Measurements from ENCODE around the gene SP1.
"Not testable (repeated sequence)": the region's sequence is repeated elsewhere in the genome, so short reads cannot be mapped to it uniquely, and the experiment has no call there.

SP1 gene

GRCh38 chr12:53402871-53403270 is 22.9 kb downstream of the SP1 start:
- Histone ChIP-seq H3K9me3 (no peaks in the 10 kb centered on the region), H3K27me3 (ENCODE audit: low read depth) (no peaks in the 10 kb centered on the region), H3K36me3 (replicated peaks) (peaks cover 15% of the 10 kb centered on the region), H3K4me3 (no peak overlapping the region), H3K4me1 (peaks cover 2% of the 10 kb centered on the region)
- no peak for DNase-seq (ENCODE audit: low spot score in 2 of 2)
- in situ Hi-C loops (cut with MboI; ENCODE audit: low sequenced_read_pairs), result no loop called here

- Histone ChIP-seq H3K9me3 (no peaks in the 10 kb centered on the region), H3K36me3 (replicated peaks) (peaks cover 63% of the 10 kb centered on the region), H3K27me3 (ENCODE audit: low read depth) (no peaks in the 10 kb centered on the region), H3K4me1 (peaks cover 7% of the 10 kb centered on the region), H3K4me3 (no peak overlapping the region)
- in situ Hi-C loops (cut with MboI; ENCODE audit: low sequenced_read_pairs), result no loop called here
- DNase-seq (ENCODE audit: low spot score in 2 of 2), result no peak
Observed at GRCh38 chr12:53410951-53411350, 31.0 kb downstream of the SP1 start.

- Histone ChIP-seq H3K9me3 (no peaks in the 10 kb centered on the region), H3K4me1 (peaks cover 12% of the 10 kb centered on the region), H3K4me3 (no peak overlapping the region), H3K27me3 (ENCODE audit: low read depth) (no peaks in the 10 kb centered on the region), H3K36me3 (replicated peaks) (peaks cover 43% of the 10 kb centered on the region)
- DNase-seq (ENCODE audit: low spot score in 2 of 2), result no peak
- in situ Hi-C loops (cut with MboI; ENCODE audit: low sequenced_read_pairs), result no loop called here
Observed at GRCh38 chr12:53413485-53414204, 33.7 kb downstream of the SP1 start.

- H3K36me3 ChIP-seq (replicated peaks), result peaks cover 31% of the 10 kb centered on the region
- no peaks in the 10 kb centered on the region for H3K9me3 ChIP-seq
Observed at GRCh38 chr12:53414756-53415417, 34.9 kb downstream of the SP1 start.

GRCh38 chr12:53415752-53416389 is 35.9 kb downstream of the SP1 start:
- H3K4me3 ChIP-seq; H3K9me3 ChIP-seq; H3K27me3 ChIP-seq (ENCODE audit: low read depth); in situ Hi-C loops (cut with MboI; ENCODE audit: low sequenced_read_pairs): not testable (repeated sequence)
- peak in 1 of 2 experiments; percentile 21 for DNase-seq (ENCODE audit: low spot score in 2 of 2)
- H3K4me1 ChIP-seq, result peaks cover 12% of the 10 kb centered on the region
- peaks cover 23% of the 10 kb centered on the region for H3K36me3 ChIP-seq (replicated peaks)

More at GRCh38 chr12:53414756-53415417, 34.9 kb downstream of the SP1 start:
- no peak for DNase-seq (ENCODE audit: low spot score in 2 of 2)
- Histone ChIP-seq H3K27me3 (ENCODE audit: low read depth) (no peaks in the 10 kb centered on the region), H3K4me1 (peaks cover 12% of the 10 kb centered on the region), H3K4me3 (no peak overlapping the region)
- in situ Hi-C loops (cut with MboI; ENCODE audit: low sequenced_read_pairs), result no loop called here

GRCh38 chr12:53417291-53417816 is 37.4 kb downstream of the SP1 start:
- DNase-seq (ENCODE audit: low spot score in 2 of 2); H3K9me3 ChIP-seq; H3K4me3 ChIP-seq; H3K27me3 ChIP-seq (ENCODE audit: low read depth); in situ Hi-C loops (cut with MboI; ENCODE audit: low sequenced_read_pairs): not testable (repeated sequence)
- Histone ChIP-seq H3K36me3 (replicated peaks) (peaks cover 12% of the 10 kb centered on the region), H3K4me1 (peaks cover 15% of the 10 kb centered on the region)

GRCh38 chr12:53418221-53418620 is 38.2 kb downstream of the SP1 start:
- in situ Hi-C loops (cut with MboI; ENCODE audit: low sequenced_read_pairs), result no loop called here
- Histone ChIP-seq H3K36me3 (replicated peaks) (peaks cover 3% of the 10 kb centered on the region; the same call in 1 of the 2 replicates), H3K27me3 (ENCODE audit: low read depth) (no peaks in the 10 kb centered on the region), H3K9me3 (no peaks in the 10 kb centered on the region), H3K4me3 (no peak overlapping the region), H3K4me1 (peaks cover 15% of the 10 kb centered on the region)
- no peak for DNase-seq (ENCODE audit: low spot score in 2 of 2)

- peaks cover 15% of the 10 kb centered on the region for H3K4me1 ChIP-seq
- no peaks in the 10 kb centered on the region for H3K36me3 ChIP-seq (replicated peaks)
- DNase-seq (ENCODE audit: low spot score in 2 of 2), result no peak
- in situ Hi-C loops (cut with MboI; ENCODE audit: low sequenced_read_pairs), result no loop called here
- H3K4me3 ChIP-seq, result no peak overlapping the region
- no peaks in the 10 kb centered on the region for H3K27me3 ChIP-seq (ENCODE audit: low read depth)
- no peaks in the 10 kb centered on the region for H3K9me3 ChIP-seq
Observed at GRCh38 chr12:53419756-53420155, 39.8 kb downstream of the SP1 start.

- DNase-seq (ENCODE audit: low spot score in 2 of 2); H3K9me3 ChIP-seq; H3K36me3 ChIP-seq (replicated peaks); H3K27me3 ChIP-seq (ENCODE audit: low read depth); H3K4me1 ChIP-seq; H3K4me3 ChIP-seq; in situ Hi-C loops (cut with MboI; ENCODE audit: low sequenced_read_pairs): not testable (repeated sequence)
Observed at GRCh38 chr12:53422247-53422646, 42.3 kb downstream of the SP1 start.

- peaks cover 3% of the 10 kb centered on the region for H3K4me1 ChIP-seq
- no peak within 1 kb of the TSS for H3K4me3 ChIP-seq
- no peak for DNase-seq (ENCODE audit: low spot score in 2 of 2)
- no peaks in the 10 kb centered on the region for H3K27me3 ChIP-seq (ENCODE audit: low read depth)
- H3K36me3 ChIP-seq (replicated peaks), result no peaks in the 10 kb centered on the region
- H3K9me3 ChIP-seq, result no peaks in the 10 kb centered on the region
- in situ Hi-C loops (cut with MboI; ENCODE audit: low sequenced_read_pairs), result no loop called here
Observed at GRCh38 chr12:53423597-53423996, 43.6 kb downstream of the SP1 start, which contains the start of gene AMHR2. Gene AMHR2, plus strand, starts transcription at chr12:53423855. Its CDS starts 80 bp downstream, at chr12:53423935.

GRCh38 chr12:53424626-53425514 is 44.9 kb downstream of the SP1 start:
- no peaks in the 10 kb centered on the region for H3K36me3 ChIP-seq (replicated peaks)
- in situ Hi-C loops (cut with MboI; ENCODE audit: low sequenced_read_pairs), result loop anchor here (5.0 kb wide), 1 partner anchor 73 kb away; no protein-coding TSS in a partner anchor

GRCh38 chr12:53425515-53426150 is 45.7 kb downstream of the SP1 start:
- Histone ChIP-seq H3K4me1 (peaks cover 3% of the 10 kb centered on the region), H3K4me3 (no peak overlapping the region), H3K36me3 (replicated peaks) (no peaks in the 10 kb centered on the region), H3K27me3 (ENCODE audit: low read depth) (no peaks in the 10 kb centered on the region), H3K9me3 (no peaks in the 10 kb centered on the region)
- no peak for DNase-seq (ENCODE audit: low spot score in 2 of 2)
- in situ Hi-C loops (cut with MboI; ENCODE audit: low sequenced_read_pairs), result loop anchor here (5.0 kb wide), 1 partner anchor 73 kb away; no protein-coding TSS in a partner anchor

More at GRCh38 chr12:53424626-53425514, 44.9 kb downstream of the SP1 start:
- no peaks in the 10 kb centered on the region for H3K27me3 ChIP-seq (ENCODE audit: low read depth)
- no peak for DNase-seq (ENCODE audit: low spot score in 2 of 2)
- H3K4me1 ChIP-seq, result peaks cover 3% of the 10 kb centered on the region
- no peak overlapping the region for H3K4me3 ChIP-seq
- H3K9me3 ChIP-seq, result no peaks in the 10 kb centered on the region

All from HAP-1 (cell line).